Stimulated activated CD4-positive, alpha-beta T cell treated with anti-CD3 and anti-CD28 coated beads, Interleukin-2, amount 100 ng/mL, for 24 hours (primary cell): ENCODE measurements around the gene GIGYF1.
A peak's percentile ranks its signal among the peaks of the same experiment; 100 is the strongest.
"Not testable (repeated sequence)": the region's sequence is repeated elsewhere in the genome, so short reads cannot be mapped to it uniquely, and the experiment has no call there.

Source experiments
- DNase-seq, 2 donors: peaks; one replicate each; pipeline ENCODE4 v3.0.0-alpha.2; 2020

GIGYF1 gene

GRCh38 chr7:100706672-100707311 lies 12.7 kb upstream of the GIGYF1 start:
- DNase-seq, result no peak

GRCh38 chr7:100705753-100706671 lies 12.0 kb upstream of the GIGYF1 start, which contains the start of gene POP7:
Gene POP7 (plus strand): TSS chr7:100706121. CDS start chr7:100706831, 710 bp downstream.
- DNase-seq, result peak; percentile 99 to 100

GRCh38 chr7:100705320-100705752 lies 11.3 kb upstream of the GIGYF1 start:
- DNase-seq, result peak; percentile 88 to 90

GRCh38 chr7:100701089-100701488 lies 7.0 kb upstream of the GIGYF1 start:
- not testable (repeated sequence) for DNase-seq

GRCh38 chr7:100699018-100699417 lies 5.0 kb upstream of the GIGYF1 start:
- DNase-seq, result no peak

GRCh38 chr7:100696123-100696521 lies 2.1 kb upstream of the GIGYF1 start:
- DNase-seq, result no peak

- no peak for DNase-seq
Observed at GRCh38 chr7:100693312-100694097, 545 bp downstream of the GIGYF1 start.

- DNase-seq, result no peak
Observed at GRCh38 chr7:100692578-100692961, 1.5 kb downstream of the GIGYF1 start.

- peak; percentile 89 to 90 for DNase-seq
Observed at GRCh38 chr7:100691676-100692577, 2.1 kb downstream of the GIGYF1 start.

GRCh38 chr7:100689230-100690135 lies 4.6 kb downstream of the GIGYF1 start:
- DNase-seq, result no peak

- no peak for DNase-seq
Observed at GRCh38 chr7:100688326-100688860, 5.7 kb downstream of the GIGYF1 start.

- no peak for DNase-seq
Observed at GRCh38 chr7:100687751-100688300, 6.2 kb downstream of the GIGYF1 start.

GRCh38 chr7:100687261-100687660 lies 6.8 kb downstream of the GIGYF1 start:
- no peak for DNase-seq

GRCh38 chr7:100686822-100687211 lies 7.2 kb downstream of the GIGYF1 start:
- no peak for DNase-seq

GRCh38 chr7:100686201-100686821 lies 7.7 kb downstream of the GIGYF1 start:
- no peak for DNase-seq

- DNase-seq, result no peak
Observed at GRCh38 chr7:100685631-100686145, 8.4 kb downstream of the GIGYF1 start.

- DNase-seq, result no peak
Observed at GRCh38 chr7:100685049-100685605, 8.9 kb downstream of the GIGYF1 start.

GRCh38 chr7:100684534-100685042 lies 9.5 kb downstream of the GIGYF1 start:
- DNase-seq, result no peak
